ENCODE results near the gene CYSRT1.
"Not testable (repeated sequence)": the region's sequence is repeated elsewhere in the genome, so short reads cannot be mapped to it uniquely, and the experiment has no call there.

CYSRT1 gene

GRCh38 chr9:137241490-137242268, 16.7 kb downstream of the CYSRT1 start:
- CTCF ChIA-PET, result interaction anchor here (1.0 to 2.1 kb wide), 3 partner anchors 12 to 15 kb away, joined by 3 to 10 read pairs (median 3); no protein-coding TSS in a partner anchor
- POLR2A ChIA-PET (ENCODE audit: low non-redundant PET), result interaction anchor here (0.6 to 2.0 kb wide), 9 partner anchors 12 to 53 kb away, joined by 3 to 9 read pairs (median 4); partner anchors contain the start of genes ANAPC2, NELFB, SSNA1 and TOR4A
- no peak for TF ChIP-seq CTCF (conservative IDR thresholded peaks at IDR 0.05; ENCODE audit: low read depth)
- peak; percentile 89 for DNase-seq (ENCODE audit: low spot score)
- peak overlapping the region; percentile 100 for H3K27ac ChIP-seq

GRCh38 chr9:137242269-137243203, 17.6 kb downstream of the CYSRT1 start:
- POLR2A ChIA-PET (ENCODE audit: low non-redundant PET), result interaction anchor here (0.6 to 1.6 kb wide), 6 partner anchors 11 to 66 kb away, joined by 3 to 9 read pairs (median 4); partner anchors contain the start of genes ANAPC2, NELFB, SSNA1 and TOR4A
- CTCF ChIA-PET, result interaction anchor here (0.7 to 2.1 kb wide), 4 partner anchors 11 to 841 kb away, joined by 3 to 10 read pairs (median 3); no protein-coding TSS in a partner anchor
- peak overlapping the region; percentile 100 for H3K27ac ChIP-seq
- DNase-seq (ENCODE audit: low spot score), result no peak
- TF ChIP-seq CTCF (conservative IDR thresholded peaks at IDR 0.05; ENCODE audit: low read depth), result no peak

DNA sequence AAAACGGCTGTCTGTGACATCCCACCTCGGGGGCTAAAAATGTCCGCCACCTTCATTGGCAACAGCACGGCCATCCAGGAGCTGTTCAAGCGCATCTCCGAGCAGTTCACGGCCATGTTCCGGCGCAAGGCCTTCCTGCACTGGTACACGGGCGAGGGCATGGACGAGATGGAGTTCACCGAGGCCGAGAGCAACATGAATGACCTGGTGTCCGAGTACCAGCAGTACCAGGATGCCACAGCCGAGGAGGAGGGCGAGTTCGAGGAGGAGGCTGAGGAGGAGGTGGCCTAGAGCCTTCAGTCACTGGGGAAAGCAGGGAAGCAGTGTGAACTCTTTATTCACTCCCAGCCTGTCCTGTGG, 18.3 kb downstream of the CYSRT1 start:
- ChIA-PET CTCF (interaction anchor here (0.7 to 2.1 kb wide), 2 partner anchors 10 to 842 kb away, joined by 3 to 10 read pairs; no protein-coding TSS in a partner anchor), POLR2A (ENCODE audit: low non-redundant PET) (interaction anchor here (1.3 to 1.6 kb wide), 3 partner anchors 11 to 67 kb away, joined by 4 to 9 read pairs (median 5); partner anchors contain the start of genes ANAPC2, NELFB and SSNA1)
- peak overlapping the region; percentile 100 for H3K27ac ChIP-seq
- not testable (repeated sequence) for DNase-seq (ENCODE audit: low spot score)

DNA sequence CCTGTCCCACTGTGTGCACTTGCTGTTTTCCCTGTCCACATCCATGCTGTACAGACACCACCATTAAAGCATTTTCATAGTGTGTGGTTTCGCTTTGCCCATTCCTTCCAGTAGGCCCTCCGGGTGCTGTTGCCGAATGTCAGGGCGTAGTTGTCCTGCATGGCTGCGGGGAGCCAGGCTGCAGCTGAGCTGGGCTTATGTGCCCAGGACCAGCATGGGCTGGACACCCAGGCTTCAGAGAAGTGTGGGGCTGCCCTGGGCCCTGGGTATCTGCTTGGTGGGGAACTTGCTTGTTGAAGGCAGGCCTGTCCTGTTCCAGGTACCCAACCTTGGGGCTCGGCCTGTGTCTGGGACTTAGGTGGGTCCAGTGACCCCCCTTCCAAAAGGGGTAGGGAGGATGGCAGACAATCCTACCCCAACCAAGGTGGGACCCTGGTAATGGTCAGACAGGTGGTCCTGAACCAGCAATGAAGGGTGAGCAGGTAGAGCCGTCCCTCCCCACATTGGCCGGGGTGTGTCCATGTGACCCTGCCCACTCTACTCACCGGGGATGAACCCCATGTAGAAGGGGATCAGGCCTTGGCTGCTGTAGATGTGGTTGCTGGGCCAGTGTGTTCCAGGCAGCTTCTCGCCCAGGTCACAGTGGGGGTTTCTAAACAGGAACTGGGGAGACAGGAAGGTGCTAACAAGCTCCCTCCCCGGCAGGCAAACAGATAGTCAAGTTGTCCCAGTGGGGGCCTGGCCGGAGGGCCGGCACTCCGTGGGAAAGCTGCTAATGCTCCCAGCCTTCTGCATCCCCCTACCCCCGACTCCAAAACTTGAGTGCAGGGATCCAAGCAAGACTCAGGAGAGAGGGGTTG, 18.9 kb downstream of the CYSRT1 start:
- H3K27ac ChIP-seq, result peak overlapping the region; percentile 100
- POLR2A ChIA-PET (ENCODE audit: low non-redundant PET), result interaction anchor here (1.3 to 1.7 kb wide), 3 partner anchors 9 to 67 kb away, joined by 4 to 8 read pairs (median 7); no protein-coding TSS in a partner anchor
- peak; percentile 49 for DNase-seq (ENCODE audit: low spot score)

DNA sequence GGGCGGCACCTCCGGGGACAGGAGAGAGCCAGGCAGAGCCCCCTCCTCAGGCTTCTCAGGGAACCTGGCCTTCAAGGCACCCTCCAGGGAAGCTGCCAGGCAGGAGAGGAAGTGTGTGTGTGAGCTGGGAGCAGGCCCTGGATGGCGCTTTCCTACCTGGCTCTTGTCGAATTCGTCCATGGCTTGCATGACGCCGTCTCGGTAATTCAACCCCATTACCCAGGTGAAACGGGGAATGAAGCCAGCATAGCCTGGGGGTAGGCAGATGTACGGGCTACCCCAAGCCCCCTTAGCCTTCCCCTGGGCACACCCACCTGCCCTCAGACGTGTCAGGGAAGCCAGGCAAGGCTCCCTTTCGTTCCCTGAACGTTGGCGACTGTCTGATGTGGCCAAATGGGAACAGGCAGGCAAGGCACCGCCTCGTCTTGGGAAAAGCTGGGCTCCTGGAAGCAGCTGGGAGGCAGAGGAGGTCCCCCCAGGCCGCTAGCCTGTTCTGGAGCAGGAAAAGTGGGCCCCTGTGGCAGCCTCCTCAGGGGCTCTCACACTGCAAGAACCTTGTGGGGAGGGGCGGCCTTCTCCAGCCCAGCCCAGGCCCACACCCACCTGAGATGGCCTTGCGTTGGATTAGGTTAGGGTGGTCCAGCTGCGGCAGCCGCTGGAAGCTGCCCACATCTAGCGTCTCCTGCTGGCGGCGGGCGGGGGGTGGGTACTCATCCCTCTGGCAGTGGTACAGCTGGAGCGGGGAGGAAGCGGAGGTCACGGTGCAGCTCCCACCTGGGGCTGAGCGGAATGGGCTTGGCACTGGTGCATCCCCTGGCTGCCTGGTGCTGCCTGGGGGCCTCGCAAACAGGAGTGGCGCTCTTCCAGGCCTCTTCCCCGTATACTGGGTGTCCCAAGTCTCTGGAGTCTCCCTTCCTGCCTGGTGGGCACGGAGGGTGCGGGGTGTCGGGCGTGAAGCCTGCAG, 19.8 kb downstream of the CYSRT1 start:
- no peak for DNase-seq (ENCODE audit: low spot score)
- H3K27ac ChIP-seq, result peak overlapping the region; percentile 100
- no peak; the same call in 1 of the 2 replicates for TF ChIP-seq CTCF (conservative IDR thresholded peaks at IDR 0.05; ENCODE audit: low read depth)
- CTCF ChIA-PET, result interaction anchor here (0.6 to 1.0 kb wide), 3 partner anchors 8 to 389 kb away, joined by 4 to 6 read pairs (median 4); no protein-coding TSS in a partner anchor
- POLR2A ChIA-PET (ENCODE audit: low non-redundant PET), result interaction anchor here (1.3 to 1.7 kb wide), 2 partner anchors 8 to 9 kb away, joined by 7 to 8 read pairs; no protein-coding TSS in a partner anchor

More for the DNA sequence above, 18.9 kb downstream of the CYSRT1 start:
- TF ChIP-seq CTCF (conservative IDR thresholded peaks at IDR 0.05; ENCODE audit: low read depth), result no peak
- CTCF ChIA-PET, result interaction anchor here (0.7 to 2.1 kb wide), 3 partner anchors 9 to 842 kb away, joined by 3 to 10 read pairs (median 4); no protein-coding TSS in a partner anchor

Data from RWPE1 (cell line).